Measurements from ENCODE around the gene POU3F1.

Gene POU3F1

GRCh38 chr1:37998913-37999429, 47.6 kb downstream of the POU3F1 start:
- no peak overlapping the region for H3K4me3 ChIP-seq (ENCODE audit: low read length)
- TF ChIP-seq CTCF (IDR thresholded peaks at IDR 0.05; ENCODE audit: insufficient read depth, low read depth, low read length, missing control alignments): no peak
- no peak for DNase-seq (ENCODE audit: low read depth)

- no peak for TF ChIP-seq CTCF (IDR thresholded peaks at IDR 0.05; ENCODE audit: insufficient read depth, low read depth, low read length, missing control alignments)
- H3K4me3 ChIP-seq (ENCODE audit: low read length): no peak overlapping the region
- DNase-seq (ENCODE audit: low read depth): no peak
Measured at GRCh38 chr1:37998089-37998808, 48.3 kb downstream of the POU3F1 start.

- TF ChIP-seq CTCF (IDR thresholded peaks at IDR 0.05; ENCODE audit: insufficient read depth, low read depth, low read length, missing control alignments): no peak
- H3K4me3 ChIP-seq (ENCODE audit: low read length): no peak overlapping the region
- no peak for DNase-seq (ENCODE audit: low read depth)
Measured at GRCh38 chr1:37997256-37998088, 49.1 kb downstream of the POU3F1 start.

- DNase-seq (ENCODE audit: low read depth): peak; percentile 56
- peak overlapping the region; percentile 43 for H3K4me3 ChIP-seq (ENCODE audit: low read length)
- no peak for TF ChIP-seq CTCF (IDR thresholded peaks at IDR 0.05; ENCODE audit: insufficient read depth, low read depth, low read length, missing control alignments)
Measured at GRCh38 chr1:37995751-37996345, 50.7 kb downstream of the POU3F1 start.

- no peak for DNase-seq (ENCODE audit: low read depth)
- TF ChIP-seq CTCF (IDR thresholded peaks at IDR 0.05; ENCODE audit: insufficient read depth, low read depth, low read length, missing control alignments): no peak
- H3K4me3 ChIP-seq (ENCODE audit: low read length): no peak overlapping the region
Measured at GRCh38 chr1:37994886-37995566, 51.6 kb downstream of the POU3F1 start.
